ENCODE data around the gene MLLT10. TPM values are rescaled to one million over a fixed set of nuclear protein-coding genes. Genes with fewer than 3 reads are reported as not detected.

Gene MLLT10
- total and polyA plus RNA-seq, 2 of the 8 experiments (the other 6 are each of a cell fraction or from before 2014, with no cell fraction given) = 53.1 to 62.1 TPM

DNA sequence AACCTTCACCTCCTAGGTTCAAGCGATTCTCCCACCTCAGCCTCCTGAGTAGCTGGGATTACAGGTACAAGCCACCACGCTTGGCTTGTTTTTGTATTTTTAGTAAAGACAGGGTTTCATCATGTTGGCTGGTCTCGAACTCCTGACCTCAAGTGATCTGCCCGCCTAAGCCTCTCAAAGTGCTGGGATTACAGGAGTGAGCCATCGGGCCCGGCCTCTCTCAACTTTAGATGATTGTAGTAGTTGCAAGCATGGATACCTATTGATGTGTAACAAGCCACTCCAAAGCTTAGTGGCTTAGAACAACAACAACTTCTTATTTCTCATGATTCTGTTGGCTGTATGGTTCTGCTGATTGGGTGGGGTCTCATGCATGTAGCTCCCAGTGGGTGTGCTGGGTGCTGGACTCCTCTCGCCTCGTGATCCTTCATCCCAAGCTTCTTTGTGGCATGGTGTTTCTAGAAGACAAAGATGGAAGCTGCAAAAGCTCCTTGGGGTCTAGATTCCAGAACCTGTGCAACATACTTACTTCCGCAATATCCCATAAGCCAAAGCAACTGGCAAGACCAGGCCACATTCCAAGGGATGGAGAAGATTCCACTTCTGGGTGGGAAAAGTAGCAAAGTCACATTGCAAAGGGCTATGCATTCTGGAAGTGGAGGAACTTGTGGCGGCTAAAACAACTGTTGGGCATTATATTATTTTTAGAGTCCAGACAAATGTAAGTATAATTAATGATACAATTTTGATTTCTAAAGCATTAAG is 46.4 kb upstream of the MLLT10 start:
- POLR2A ChIA-PET (ENCODE audit: partially characterized antibody) = interaction anchor here (0.6 to 1.2 kb wide), 3 partner anchors 8 to 210 kb away, joined by 3 to 4 read pairs (median 3); no protein-coding TSS in a partner anchor
- WGBS, 2 experiments (ENCODE audit: extremely low coverage in 1 of 2, insufficient coverage in 1 of 2, insufficient read length in 1 of 2, insufficient replicate concordance in 2 of 2, low coverage in 1 of 2, low lambda C conversion rate in 2 of 2, missing lambda C conversion rate in 1 of 2) = 90% methylated on average over 10 of the region's 10 CpGs; no CpG with 5 or more reads in 1 of the 2 experiments

More for the DNA sequence above, 46.4 kb upstream of the MLLT10 start:
- FAIRE-seq (no peak), DNase-seq (ENCODE audit: low read depth in 1 of 2, low spot score in 2 of 2) (no peak)
- H3K4me2 ChIP-seq (ENCODE audit: insufficient read depth in 1 of 2, low read depth in 2 of 2, low read length in 2 of 2) = no peak overlapping the region
- H3K4me3 ChIP-seq (ENCODE audit: extremely low read depth in 1 of 4, insufficient read depth in 2 of 4, low read depth in 3 of 4, low read length in 4 of 4) = no peak overlapping the region
- H3K4me1 ChIP-seq (replicated peaks in 1 of 4; ENCODE audit: control insufficient read depth in 3 of 4, insufficient read depth in 4 of 4, low read length in 3 of 4) = no peaks in the 10 kb centered on the region; a peak in 1 of 7 replicates
- no peaks in the 10 kb centered on the region for H3K23me2 ChIP-seq (ENCODE audit: low read depth, low read length)
- H3K79me1 ChIP-seq (ENCODE audit: low read depth, low read length) = no peaks in the 10 kb centered on the region
- H3K14ac ChIP-seq (ENCODE audit: insufficient read length) = no peak overlapping the region
- no peak overlapping the region for H2AK5ac ChIP-seq (ENCODE audit: low read depth, low read length)
- no peak overlapping the region for H2BK120ac ChIP-seq (replicated peaks; ENCODE audit: low read depth, low read length)
- CTCF ChIA-PET (ENCODE audit: partially characterized antibody) = interaction anchor here (1.0 to 1.8 kb wide), 4 partner anchors 9 to 209 kb away, joined by 3 to 8 read pairs (median 4); no protein-coding TSS in a partner anchor
- H3K18ac ChIP-seq (ENCODE audit: extremely low read depth, low read length) = no peak overlapping the region
- no peak for TF ChIP-seq ZNF274 (IDR thresholded peaks at IDR 0.05; ENCODE audit: borderline replicate concordance, extremely low read depth, low read length)
- TF ChIP-seq, protein P1, sequence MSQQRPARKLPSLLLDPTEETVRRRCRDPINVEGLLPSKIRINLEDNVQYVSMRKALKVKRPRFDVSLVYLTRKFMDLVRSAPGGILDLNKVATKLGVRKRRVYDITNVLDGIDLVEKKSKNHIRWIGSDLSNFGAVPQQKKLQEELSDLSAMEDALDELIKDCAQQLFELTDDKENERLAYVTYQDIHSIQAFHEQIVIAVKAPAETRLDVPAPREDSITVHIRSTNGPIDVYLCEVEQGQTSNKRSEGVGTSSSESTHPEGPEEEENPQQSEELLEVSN (IDR thresholded peaks at IDR 0.05) = no peak
- TF ChIP-seq POU5F1 (IDR thresholded peaks at IDR 0.05; ENCODE audit: low read depth, low read length) = no peak
- TF ChIP-seq JUND (IDR thresholded peaks at IDR 0.05; ENCODE audit: low read length) = no peak
- no peak for TF ChIP-seq SIX5 (IDR thresholded peaks at IDR 0.05; ENCODE audit: low read depth, low read length)
- no peak for TF ChIP-seq CREB1 (IDR thresholded peaks at IDR 0.05)
- no peak overlapping the region for H3K23ac ChIP-seq (ENCODE audit: insufficient read length)
- no peaks in the 10 kb centered on the region for H3K79me2 ChIP-seq (ENCODE audit: control insufficient read depth in 1 of 2, insufficient read depth in 2 of 2, low read length in 2 of 2)
- no peak overlapping the region for H3K9ac ChIP-seq (replicated peaks in 1 of 4; ENCODE audit: extremely low read depth in 1 of 4, low read depth in 3 of 4, low read length in 3 of 4)
- no peak overlapping the region; the same call in 1 of the 2 replicates for H2BK5ac ChIP-seq (ENCODE audit: low read depth, low read length)
- no peak overlapping the region for H4K91ac ChIP-seq (replicated peaks; ENCODE audit: insufficient read length, low read length)
- no peak overlapping the region for H2BK20ac ChIP-seq (ENCODE audit: low read length)
- H3K9me3 ChIP-seq (ENCODE audit: insufficient read depth in 2 of 2, low read depth in 1 of 2, low read length in 1 of 2) = no peaks in the 10 kb centered on the region
- no peak overlapping the region for H2AFZ ChIP-seq (ENCODE audit: low read length)
- H3K27me3 ChIP-seq (replicated peaks in 1 of 4; ENCODE audit: control insufficient read depth in 3 of 4, extremely low read depth in 1 of 4, insufficient read depth in 3 of 4, low read length in 3 of 4) = no peaks in the 10 kb centered on the region
- H4K8ac ChIP-seq (ENCODE audit: extremely low read depth, insufficient read depth, low read length) = no peak overlapping the region
- H4K5ac ChIP-seq (ENCODE audit: insufficient read length, low read depth, low read length) = no peak overlapping the region
- H3K4ac ChIP-seq (replicated peaks; ENCODE audit: insufficient read length, low read depth, low read length) = no peak overlapping the region
- no peak overlapping the region for H3K56ac ChIP-seq (replicated peaks; ENCODE audit: insufficient read length, low read depth, low read length)
- no peaks in the 10 kb centered on the region for H4K20me1 ChIP-seq (replicated peaks in 1 of 2; ENCODE audit: control insufficient read depth in 1 of 2, insufficient read depth in 2 of 2, low read length in 2 of 2)
- no peak overlapping the region for H2BK12ac ChIP-seq (ENCODE audit: low read depth, low read length)
- peaks cover 0 to 7% (median 0%) of the 10 kb centered on the region in 4 experiments; a peak in 2 of 8 replicates for H3K36me3 ChIP-seq (ENCODE audit: control insufficient read depth in 2 of 4, insufficient read depth in 4 of 4, low read length in 3 of 4)
- no peak overlapping the region for H3K27ac ChIP-seq (ENCODE audit: low read depth, low read length)
- H2BK15ac ChIP-seq (ENCODE audit: low read length) = no peak overlapping the region
